K562 (cell line): Measurements from ENCODE around the gene NUP133. TPM values are rescaled to one million over a fixed set of nuclear protein-coding genes. Genes with fewer than 3 reads are reported as not detected.

Experiments
- EZH2 ChIP-seq: IDR thresholded peaks from 2 replicates; pipeline ENCODE4 v1.6.1; 2012; ENCODE audit warnings: low read depth, mild to moderate bottlenecking, inconsistent platforms, low read length, borderline replicate concordance
- HMGXB4 ChIP-seq: sonication (generic); formaldehyde crosslinking; IDR thresholded peaks from 2 replicates; pipeline ENCODE4 v1.8.1; 2023; ENCODE audit warnings: mild to moderate bottlenecking, missing genetic modification reagents
- IRF2 ChIP-seq: sonication (generic); formaldehyde crosslinking; IDR thresholded peaks from 2 replicates; pipeline ENCODE4 v1.8.1; 2022; ENCODE audit warnings: mild to moderate bottlenecking, missing genetic modification reagents
- PATZ1 ChIP-seq: fragments of 250-450 bp; sonication (Bioruptor Pico); IDR thresholded peaks from 2 replicates; pipeline ENCODE4 v1.5.0; 2020; ENCODE audit warnings: mild to moderate bottlenecking, borderline replicate concordance
- PTTG1 ChIP-seq: fragments of 450-650 bp; IDR thresholded peaks from 2 replicates; pipeline ENCODE4 v1.6.1; 2016; ENCODE audit warnings: low read depth, mild to moderate bottlenecking, missing genetic modification characterization, missing compliant biosample characterization
- REST ChIP-seq, 2 experiments: fragments of 450-650 bp; formaldehyde crosslinking in 1 of 2; IDR thresholded peaks; 2 replicates each; pipeline versions ENCODE4 v1.4.0 to v1.6.1; 2014 to 2020; ENCODE audit warnings: mild to moderate bottlenecking in 2 of 2, borderline replicate concordance in 1 of 2, low read depth in 1 of 2
- SETDB1 ChIP-seq: IDR thresholded peaks from one replicate; pipeline ENCODE4 v1.6.1; 2012; ENCODE audit warnings: low read length, control low read depth, inconsistent platforms
- SP2 ChIP-seq: IDR thresholded peaks from 2 replicates; pipeline ENCODE4 v1.6.1; 2011; ENCODE audit warnings: mild to moderate bottlenecking, low read depth, low read length, moderate library complexity; ENCODE audit not compliant: poor library complexity, severe bottlenecking; ENCODE audit errors: extremely low read depth
- TFE3 ChIP-seq: fragments of 450-650 bp; formaldehyde crosslinking; IDR thresholded peaks from 2 replicates; pipeline ENCODE4 v1.4.0; 2020; ENCODE audit warnings: mild to moderate bottlenecking, mixed read lengths
- ZNF766 ChIP-seq: fragments of 200-800 bp; sonication (Bioruptor generic); conservative IDR thresholded peaks from 2 replicates; pipeline ENCODE4 v1.6.1; 2016; ENCODE audit warnings: missing genetic modification characterization, missing compliant biosample characterization
- polyA plus RNA-seq, 8 experiments: library from polyadenylated mRNA; depleted of rRNA in 4 of 8; stranded (reverse) in 5 of 8; unstranded in 3 of 8; fragments of >200 nt; fragmentation: Nextera tagmentation in 2 of 8; fragmentation: Illumina TruSeq in 1 of 8; extraction: Ambion mirVana in 2 of 8; extraction: Trizol in 1 of 8; gene quantifications; 2 replicates each; pipeline versions ENCODE4 v1.2.1 to v1.2.3, GENCODE V29; 2011 to 2014; ENCODE audit warnings: inconsistent platforms in 1 of 8, missing spikeins in 1 of 8
- total RNA-seq, 7 experiments: library from RNA; depleted of rRNA in 6 of 7; stranded (reverse); fragments of >200 nt in 6 of 7; fragmentation: Illumina TruSeq in 2 of 7; extraction: Trizol in 2 of 7; gene quantifications; 2 replicates each; pipeline versions ENCODE4 v1.2.1 to v1.2.3, GENCODE V29; 2011 to 2021; ENCODE audit warnings: low replicate concordance in 1 of 7

The NUP133 gene
- total and polyA plus RNA-seq, 9 of the 15 experiments (the other 6 are each of a cell fraction or from before 2014, with no cell fraction given): 21.7 to 85.1 (median 61.3) TPM

GRCh38 chr1:229554886-229555621 is 46.9 kb upstream of the NUP133 start (continued):
- TF ChIP-seq TFE3: no peak
- TF ChIP-seq ZNF766 (CRISPR knock-in tag): peak; percentile 95
- TF ChIP-seq EZH2: peak; percentile 90; the same call in 1 of the 2 replicates
- TF ChIP-seq SP2: no peak
- no peak for TF ChIP-seq SETDB1
- TF ChIP-seq PTTG1 (tag): no peak
- TF ChIP-seq REST (IDR thresholded peaks at IDR 0.05; ENCODE audit: borderline replicate concordance): no peak
- no peak for TF ChIP-seq REST (CRISPR knock-in tag; IDR thresholded peaks at IDR 0.05; ENCODE audit: low read depth)
- no peak for TF ChIP-seq IRF2
- no peak for TF ChIP-seq HMGXB4 (CRISPR knock-in tag)
- TF ChIP-seq PATZ1 (CRISPR knock-in tag): no peak
